Epithelial cell of proximal tubule (primary cell): ENCODE data around the gene ZNF540. TPM values are rescaled to one million over a fixed set of nuclear protein-coding genes. Genes with fewer than 3 reads are reported as not detected.
A peak's percentile ranks its signal among the peaks of the same experiment; 100 is the strongest.

Experiments
- DNase-seq: peaks from one replicate; pipeline ENCODE4 v3.0.0-alpha.2; 2011; ENCODE audit warnings: low read depth
- H3K4me3 ChIP-seq: 2 replicates; pipeline ENCODE4 v1.5.1; 2011; ENCODE audit warnings: low read depth, mild to moderate bottlenecking, low read length
- CTCF ChIP-seq: conservative IDR thresholded peaks from 2 replicates; pipeline ENCODE4 v1.5.1; 2012; ENCODE audit warnings: low read depth, mild to moderate bottlenecking, low read length
- total RNA-seq: library from RNA; depleted of rRNA; stranded (reverse); fragments of >200 nt; gene quantifications from 2 replicates; pipeline ENCODE4 v1.2.3, GENCODE V29; 2015

Gene ZNF540
- 0.22 TPM in 1 of 2 replicates, not detected in the other for total RNA-seq

DNA sequence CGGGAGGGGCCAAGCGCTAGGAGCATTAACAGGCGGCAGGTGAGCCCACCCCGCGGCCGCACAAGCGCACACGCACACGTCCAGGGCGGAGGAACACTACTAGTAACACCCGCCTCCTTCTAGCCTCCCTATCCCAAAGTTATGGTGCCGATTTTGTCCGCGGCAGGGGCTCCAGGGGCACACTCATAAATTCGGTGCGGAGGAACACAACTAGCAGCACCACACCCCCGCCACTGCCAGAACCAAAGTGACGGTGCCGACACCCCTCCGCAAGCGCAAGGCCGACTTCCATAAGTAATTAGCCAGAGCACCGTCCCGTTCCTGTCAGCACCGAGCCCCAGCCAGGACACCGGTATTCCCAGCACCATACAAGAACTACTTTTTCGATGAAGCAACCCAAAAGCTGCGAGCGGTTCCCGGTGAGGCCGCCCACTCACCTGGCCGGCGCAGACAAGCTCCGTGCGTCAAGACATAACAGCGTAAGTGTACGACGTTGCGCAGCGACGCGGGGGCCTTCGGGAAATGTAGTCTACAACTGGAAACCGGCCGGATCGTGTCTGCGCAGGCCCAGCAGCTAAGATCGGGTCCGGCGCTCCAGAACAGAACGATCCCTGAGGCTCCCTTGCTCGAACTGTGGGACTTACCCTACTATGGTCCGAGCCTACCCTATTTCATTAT, at the start of gene ZNF540, which contains the start of gene ZNF571:
ZNF540 (plus strand) TSS at position 573 of the 678 bp plus-strand sequence. CDS start 3,572 bp downstream, outside the sequence.
ZNF571 (minus strand) TSS at position 489 of the 678 bp plus-strand sequence. CDS start 8,116 bp downstream, outside the sequence.
- no peak for TF ChIP-seq CTCF
- DNase-seq: peak; percentile 75
- H3K4me3 ChIP-seq: peak within 1 kb of the TSS; percentile 73

DNA sequence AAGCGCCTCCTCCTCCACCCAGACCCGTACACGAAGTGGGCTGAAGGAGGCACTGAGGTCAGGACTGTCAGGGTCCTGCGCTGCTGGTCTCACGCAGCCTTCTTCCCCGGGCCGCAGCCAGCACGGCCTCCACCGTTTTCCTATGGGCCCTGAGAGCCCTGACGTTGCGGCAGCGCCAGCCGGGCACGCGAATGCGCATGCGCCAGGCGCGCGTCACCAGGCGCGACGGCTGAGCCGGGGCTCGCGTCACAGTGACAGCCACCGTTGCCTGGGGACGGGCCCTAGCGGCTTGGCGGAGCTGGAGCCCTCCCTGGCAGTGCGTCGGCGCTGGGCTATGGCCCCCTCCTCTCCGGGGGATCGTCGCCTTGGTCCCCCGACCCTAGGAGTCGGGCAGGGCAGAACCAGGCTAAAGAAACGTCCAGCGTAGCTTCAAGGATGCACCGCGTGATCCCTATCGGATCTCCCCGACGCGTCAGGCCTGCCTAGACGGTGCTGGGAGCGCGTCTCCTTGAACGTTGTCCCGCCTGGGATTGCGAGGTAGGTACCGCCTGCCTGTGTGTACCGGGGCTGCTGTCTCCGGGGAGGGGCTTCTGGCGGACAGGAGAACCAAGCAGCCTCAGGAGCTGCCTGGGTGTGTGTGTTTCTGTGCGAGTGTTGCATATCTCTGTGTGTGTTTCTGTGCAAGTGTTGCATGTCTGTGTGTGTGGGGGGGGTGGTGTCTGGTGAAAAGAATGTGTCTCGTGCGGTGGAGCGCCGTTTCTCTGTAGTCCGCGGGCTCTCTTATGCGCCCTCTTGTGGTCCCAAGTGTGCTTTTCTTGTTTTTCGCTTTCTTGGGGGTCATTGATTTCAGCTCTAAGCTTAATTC, 43.3 kb upstream of the ZNF540 start:
- TF ChIP-seq CTCF: peak; percentile 41
- no peak for DNase-seq
- peak overlapping the region; percentile 57 for H3K4me3 ChIP-seq

DNA sequence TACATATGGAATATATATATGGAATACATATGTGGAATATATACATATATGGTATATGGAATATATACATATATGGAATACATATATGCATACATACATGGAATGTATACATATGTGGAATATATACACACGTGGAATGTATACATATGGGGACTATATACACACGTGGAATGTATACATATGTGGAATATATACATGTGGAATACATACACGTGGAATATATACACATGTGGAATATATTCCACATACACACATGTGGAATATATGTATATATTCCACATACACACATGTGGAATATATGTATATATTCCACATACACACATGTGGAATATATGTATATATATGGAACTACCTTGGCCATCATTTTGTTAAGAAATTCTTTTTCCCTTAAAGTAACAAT, 31.2 kb upstream of the ZNF540 start:
- no peak for DNase-seq
- TF ChIP-seq CTCF: no peak

DNA sequence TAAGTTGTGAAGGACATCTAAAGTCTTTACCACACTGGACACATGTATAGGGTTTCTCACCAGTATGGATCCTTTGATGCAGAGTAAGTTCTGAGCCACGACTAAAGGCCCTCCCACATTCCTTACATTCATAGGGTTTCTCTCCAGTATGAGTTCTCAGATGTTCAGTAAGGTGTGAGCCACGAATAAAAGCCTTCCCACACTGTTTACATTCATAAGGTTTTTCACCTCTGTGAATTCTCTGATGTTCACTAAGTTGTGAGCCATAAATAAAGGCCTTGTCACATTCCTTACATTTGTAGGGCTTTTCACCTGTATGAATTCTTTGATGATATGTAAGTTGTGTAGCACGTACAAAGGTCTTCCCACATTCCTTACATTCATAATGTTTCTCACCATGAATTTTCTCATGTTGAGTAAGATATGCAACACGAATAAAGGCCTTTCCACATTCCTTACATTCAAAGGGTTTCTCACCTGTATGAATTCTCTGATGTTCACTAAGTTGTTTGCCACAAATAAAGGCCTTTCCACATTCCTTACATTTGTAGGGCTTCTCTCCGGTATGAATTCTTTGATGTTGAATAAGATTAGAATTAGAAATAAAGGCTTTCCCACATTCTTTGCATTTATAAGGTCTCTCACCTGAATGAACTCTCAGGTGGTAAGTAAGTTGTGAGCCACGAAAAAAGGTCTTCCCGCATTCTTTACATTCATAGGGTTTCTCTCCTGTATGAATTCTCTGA, 29.9 kb upstream of the ZNF540 start:
- no peak for DNase-seq
- TF ChIP-seq CTCF: no peak

More for the DNA sequence above, 31.2 kb upstream of the ZNF540 start:
- H3K4me3 ChIP-seq: no peak overlapping the region

DNA sequence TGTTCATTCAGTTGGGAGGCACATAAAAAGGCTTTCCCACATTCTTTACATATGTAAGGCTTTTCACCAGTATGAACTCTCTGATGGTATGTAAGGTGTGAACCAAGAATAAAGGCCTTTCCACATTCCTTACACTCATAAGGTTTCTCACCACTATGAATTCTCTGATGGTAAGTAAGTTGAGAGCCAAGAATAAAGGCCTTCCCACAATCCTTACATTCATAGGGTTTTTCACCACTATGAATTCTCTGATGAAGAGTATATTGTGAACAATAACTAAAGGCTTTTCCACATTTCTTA, 29.4 kb upstream of the ZNF540 start:
- DNase-seq: no peak
- H3K4me3 ChIP-seq: no peak overlapping the region
- no peak for TF ChIP-seq CTCF

More for the DNA sequence above, 29.9 kb upstream of the ZNF540 start:
- H3K4me3 ChIP-seq: no peak overlapping the region

- TF ChIP-seq CTCF: no peak
- DNase-seq: no peak
- no peak overlapping the region for H3K4me3 ChIP-seq
Observed at GRCh38 chr19:37572203-37572602, 22.5 kb upstream of the ZNF540 start.
